H1 (cell line): ENCODE results near the gene MRPL28. TPM values are rescaled to one million over a fixed set of nuclear protein-coding genes. Genes with fewer than 3 reads are reported as not detected.
"Not testable (repeated sequence)": the region's sequence is repeated elsewhere in the genome, so short reads cannot be mapped to it uniquely, and the experiment has no call there.

Experiments
- CTCF ChIA-PET: fragments of 300-600 bp; sonication (Branson Sonifier 250); formaldehyde crosslinking; loops from one replicate; lab custom pipeline; 2021; ENCODE audit not compliant: partially characterized antibody; lab: Charles Lee
- POLR2A ChIA-PET: fragments of 300-600 bp; sonication (Branson Sonifier 250); formaldehyde crosslinking; loops from one replicate; lab custom pipeline; 2021; ENCODE audit warnings: inconsistent platforms; ENCODE audit not compliant: partially characterized antibody; lab: Charles Lee
- DNase-seq, 2 experiments: peaks; one replicate each; pipeline versions ENCODE4 v3.0.0 to v3.0.0-alpha.2; 2010 to 2022; ENCODE audit warnings: low spot score in 2 of 2, low read depth in 1 of 2, mixed read lengths in 1 of 2
- FAIRE-seq: peaks from 2 replicates; lab custom pipeline; 2011; peaks lifted over from hg19 to GRCh38; lab: Jason Lieb, UNC
- H2AFZ ChIP-seq: 2 replicates; pipeline ENCODE4 v1.8.1; 2012; ENCODE audit warnings: low read length, inconsistent platforms
- H2AK5ac ChIP-seq: 2 replicates; pipeline ENCODE4 v1.6.1; 2013; ENCODE audit warnings: low read depth, low read length
- H2BK120ac ChIP-seq: replicated peaks from 2 replicates; pipeline ENCODE3; 2013; ENCODE audit warnings: low read depth, low read length, inconsistent platforms
- H2BK12ac ChIP-seq: 2 replicates; pipeline ENCODE4 v1.6.1; 2013; ENCODE audit warnings: low read depth, low read length
- H2BK15ac ChIP-seq: 2 replicates; pipeline ENCODE4 v1.6.1; 2013; ENCODE audit warnings: low read length
- H2BK20ac ChIP-seq: 2 replicates; pipeline ENCODE4 v1.6.1; 2013; ENCODE audit warnings: low read length
- H2BK5ac ChIP-seq: 2 replicates; pipeline ENCODE4 v1.6.1; 2013; ENCODE audit warnings: low read depth, low read length
- H3K14ac ChIP-seq: 2 replicates; pipeline ENCODE4 v1.6.1; 2013; ENCODE audit warnings: inconsistent platforms; ENCODE audit not compliant: insufficient read length
- H3K18ac ChIP-seq: 2 replicates; pipeline ENCODE4 v1.6.1; 2013; ENCODE audit warnings: low read length; ENCODE audit errors: extremely low read depth
- H3K23ac ChIP-seq: 2 replicates; pipeline ENCODE4 v1.6.1; 2013; ENCODE audit warnings: inconsistent platforms; ENCODE audit not compliant: insufficient read length
- H3K23me2 ChIP-seq: 2 replicates; pipeline ENCODE4 v1.6.1; 2013; ENCODE audit warnings: low read depth, low read length
- H3K27ac ChIP-seq: 2 replicates; pipeline ENCODE4 v1.6.1; 2011; ENCODE audit warnings: low read depth, low read length, inconsistent platforms
- H3K27me3 ChIP-seq, 4 experiments: replicated peaks in 1 of 4; 1 replicate in 1 of 4; 2 replicates in 3 of 4; pipeline versions ENCODE4 v1.6.1 to v1.8.1; 2011 to 2013; ENCODE audit warnings: low read length in 3 of 4, mild to moderate bottlenecking in 3 of 4, inconsistent platforms in 2 of 4, mixed read lengths in 2 of 4, moderate library complexity in 1 of 4; ENCODE audit not compliant: control insufficient read depth in 3 of 4, insufficient read depth in 3 of 4; ENCODE audit errors: extremely low read depth in 1 of 4
- H3K36me3 ChIP-seq, 4 experiments: 2 replicates each; pipeline versions ENCODE4 v1.6.1 to v1.8.1; 2011 to 2013; ENCODE audit warnings: mild to moderate bottlenecking in 4 of 4, low read length in 3 of 4, moderate library complexity in 2 of 4, control low read depth in 1 of 4, inconsistent platforms in 1 of 4; ENCODE audit not compliant: insufficient read depth in 4 of 4, control insufficient read depth in 2 of 4
- H3K4ac ChIP-seq: replicated peaks from 2 replicates; pipeline ENCODE3; 2013; ENCODE audit warnings: low read length, low read depth, mixed read lengths, inconsistent platforms; ENCODE audit not compliant: insufficient read length
- H3K4me1 ChIP-seq, 4 experiments: replicated peaks in 1 of 4; 1 replicate in 1 of 4; 2 replicates in 3 of 4; pipeline versions ENCODE4 v1.6.1 to v1.8.1; 2011 to 2013; ENCODE audit warnings: low read length in 3 of 4, inconsistent platforms in 2 of 4, mixed read lengths in 1 of 4; ENCODE audit not compliant: insufficient read depth in 4 of 4, control insufficient read depth in 3 of 4
- H3K4me2 ChIP-seq, 2 experiments: 2 replicates each; pipeline versions ENCODE4 v1.6.1 to v1.8.1; 2011 to 2013; ENCODE audit warnings: low read depth in 2 of 2, low read length in 2 of 2, control low read depth in 1 of 2, inconsistent platforms in 1 of 2, mild to moderate bottlenecking in 1 of 2; ENCODE audit not compliant: insufficient read depth in 1 of 2
- H3K4me3 ChIP-seq, 4 experiments: fragments of 200-600, 300-600 bp in 1 of 4; sonication (generic), shearing (Covaris generic), sonication (Bioruptor Twin) in 1 of 4; 2 replicates each; pipeline versions ENCODE4 v1.5.1 to v1.8.1; 2011 to 2016; ENCODE audit warnings: low read length in 4 of 4, low read depth in 3 of 4, control low read depth in 2 of 4, inconsistent platforms in 2 of 4, mild to moderate bottlenecking in 2 of 4, mixed read lengths in 1 of 4, moderate library complexity in 1 of 4; ENCODE audit not compliant: insufficient read depth in 2 of 4; ENCODE audit errors: extremely low read depth in 1 of 4
- H3K56ac ChIP-seq: replicated peaks from 2 replicates; pipeline ENCODE3; 2013; ENCODE audit warnings: low read depth, mild to moderate bottlenecking, mixed read lengths, low read length, inconsistent platforms; ENCODE audit not compliant: insufficient read length
- H3K79me1 ChIP-seq: 2 replicates; pipeline ENCODE4 v1.6.1; 2013; ENCODE audit warnings: low read depth, low read length, control low read depth
- H3K79me2 ChIP-seq, 2 experiments: 2 replicates each; pipeline versions ENCODE4 v1.6.1 to v1.8.1; 2012 to 2013; ENCODE audit warnings: low read length in 2 of 2, mild to moderate bottlenecking in 2 of 2, inconsistent platforms in 1 of 2; ENCODE audit not compliant: insufficient read depth in 2 of 2, control insufficient read depth in 1 of 2
- H3K9ac ChIP-seq, 4 experiments: replicated peaks in 1 of 4; 1 replicate in 1 of 4; 2 replicates in 3 of 4; pipeline versions ENCODE4 v1.6.1 to v1.8.1; 2011 to 2013; ENCODE audit warnings: low read depth in 3 of 4, low read length in 3 of 4, control low read depth in 2 of 4, mild to moderate bottlenecking in 2 of 4, moderate library complexity in 2 of 4, inconsistent platforms in 1 of 4; ENCODE audit errors: extremely low read depth in 1 of 4
- H3K9me3 ChIP-seq, 2 experiments: 2 replicates each; pipeline versions ENCODE4 v1.6.1 to v1.8.1; 2012 to 2013; ENCODE audit warnings: mild to moderate bottlenecking in 2 of 2, moderate library complexity in 2 of 2, control low read depth in 1 of 2, inconsistent platforms in 1 of 2, low read depth in 1 of 2, low read length in 1 of 2, mixed read lengths in 1 of 2; ENCODE audit not compliant: insufficient read depth in 2 of 2
- H4K20me1 ChIP-seq, 2 experiments: replicated peaks in 1 of 2; 2 replicates each; pipeline versions ENCODE3 to v1.8.1; 2011 to 2013; ENCODE audit warnings: inconsistent platforms in 2 of 2, low read length in 2 of 2, mild to moderate bottlenecking in 1 of 2; ENCODE audit not compliant: insufficient read depth in 2 of 2, control insufficient read depth in 1 of 2
- H4K5ac ChIP-seq: 2 replicates; pipeline ENCODE4 v1.6.1; 2013; ENCODE audit warnings: low read length, low read depth, mixed read lengths, inconsistent platforms; ENCODE audit not compliant: insufficient read length
- H4K8ac ChIP-seq: 2 replicates; pipeline ENCODE4 v1.8.0; 2013; ENCODE audit warnings: mild to moderate bottlenecking, moderate library complexity, low read length, inconsistent platforms; ENCODE audit not compliant: insufficient read depth; ENCODE audit errors: extremely low read depth
- H4K91ac ChIP-seq: replicated peaks from 2 replicates; pipeline ENCODE3; 2013; ENCODE audit warnings: low read length, mixed read lengths, inconsistent platforms; ENCODE audit not compliant: insufficient read length
- WGBS, 2 experiments: shearing (Covaris generic) in 1 of 2; methylation state at CpG; one replicate each; pipeline versions ENCODE4 v1.1.6 to v1.1.7; 2013 to 2015; ENCODE audit warnings: low lambda C conversion rate in 2 of 2, mixed read lengths in 2 of 2, inconsistent platforms in 1 of 2, low coverage in 1 of 2, missing lambda C conversion rate in 1 of 2; ENCODE audit not compliant: insufficient replicate concordance in 2 of 2, insufficient coverage in 1 of 2, insufficient read length in 1 of 2; ENCODE audit errors: extremely low coverage in 1 of 2, missing lambda C conversion rate in 1 of 2; 5-methylcytosine and 5-hydroxymethylcytosine counted together
- polyA plus RNA-seq, 7 experiments: library from polyadenylated mRNA; depleted of rRNA in 3 of 7; stranded (reverse) in 5 of 7; unstranded in 2 of 7; fragments of >200 nt in 5 of 7; fragments of 200-250 nt in 2 of 7; gene quantifications; 1 replicate in 5 of 7; 2 replicates in 1 of 7; 4 replicates in 1 of 7; pipeline versions ENCODE4 v1.2.1 to v1.2.3, GENCODE V29; 2011 to 2013; ENCODE audit warnings: missing spikeins in 2 of 7, mixed read lengths in 2 of 7
- total RNA-seq: library from RNA; stranded (reverse); fragmentation: NEBNext Ultra II Directional; extraction: Animal tissue kit (Norgen Biotek cat#: 25700); gene quantifications from 2 replicates; pipeline ENCODE4 v1.2.1, GENCODE V29; 2021

The MRPL28 gene
- total and polyA plus RNA-seq, 2 of the 8 experiments (the other 6 are each of a cell fraction or from before 2014, with no cell fraction given): 88.9 to 188 TPM

- H3K14ac ChIP-seq, H3K27ac ChIP-seq, H3K9ac ChIP-seq, H2AFZ ChIP-seq, H2BK120ac ChIP-seq, H3K27me3 ChIP-seq, H2BK20ac ChIP-seq, H2BK5ac ChIP-seq, DNase-seq, H3K4ac ChIP-seq, H3K36me3 ChIP-seq, FAIRE-seq, H3K9me3 ChIP-seq, H3K18ac ChIP-seq, H4K8ac ChIP-seq, H4K20me1 ChIP-seq, H3K79me2 ChIP-seq, H2AK5ac ChIP-seq, H4K5ac ChIP-seq, H4K91ac ChIP-seq, H3K23ac ChIP-seq, H3K4me3 ChIP-seq, H2BK12ac ChIP-seq, H3K56ac ChIP-seq, H3K79me1 ChIP-seq, H3K4me2 ChIP-seq, H3K23me2 ChIP-seq: not testable (repeated sequence)
- ChIA-PET POLR2A (interaction anchor here (0.7 to 7.3 kb wide), 4 partner anchors 10 to 1577 kb away, joined by 3 to 67 read pairs (median 4); partner anchors contain the start of genes NME4 and RPS2), CTCF (interaction anchor here (0.6 to 1.6 kb wide), 7 partner anchors 20 to 294 kb away, joined by 3 to 6 read pairs (median 3); no protein-coding TSS in a partner anchor)
- Histone ChIP-seq H3K4me1 (peaks cover 3 to 11% (median 9%) of the 10 kb centered on the region in 4 experiments), H2BK15ac (0 out of 2 replicates have a peak overlapping the region, but pooled peaks have one; percentile 40)
- WGBS, 2 experiments: 90% methylated on average over 20 of the region's 20 CpGs; no CpG with 5 or more reads in 1 of the 2 experiments
Measured at GRCh38 chr16:387761-388666, 17.7 kb upstream of the MRPL28 start.
